Endothelial cell (in vitro differentiated cells): ENCODE measurements around the gene COG7. TPM values are rescaled to one million over a fixed set of nuclear protein-coding genes. Genes with fewer than 3 reads are reported as not detected.
"Not testable (repeated sequence)": the region's sequence is repeated elsewhere in the genome, so short reads cannot be mapped to it uniquely, and the experiment has no call there.

ENCODE experiments used
- DNase-seq: peaks from one replicate; pipeline ENCODE4 v3.0.0; 2021; ENCODE audit warnings: low spot score
- H3K27ac Mint-ChIP-seq: one replicate; pipeline ENCODE4 v1.8.0; 2021; ENCODE audit warnings: mixed read lengths, inconsistent platforms; ENCODE audit not compliant: unreplicated experiment
- H3K27me3 Mint-ChIP-seq: one replicate; pipeline ENCODE4 v1.8.0; 2021; ENCODE audit warnings: mild to moderate bottlenecking, moderate library complexity, mixed read lengths, inconsistent platforms; ENCODE audit not compliant: unreplicated experiment
- H3K36me3 Mint-ChIP-seq: one replicate; pipeline ENCODE4 v1.8.0; 2021; ENCODE audit warnings: mild to moderate bottlenecking, low read depth, mixed read lengths, inconsistent platforms; ENCODE audit not compliant: unreplicated experiment
- H3K4me1 Mint-ChIP-seq: one replicate; pipeline ENCODE4 v1.8.0; 2021; ENCODE audit warnings: mild to moderate bottlenecking, mixed read lengths, inconsistent platforms; ENCODE audit not compliant: unreplicated experiment
- H3K4me3 Mint-ChIP-seq: one replicate; pipeline ENCODE4 v1.8.0; 2021; ENCODE audit warnings: mild to moderate bottlenecking, mixed read lengths, inconsistent platforms; ENCODE audit not compliant: unreplicated experiment
- H3K9me3 Mint-ChIP-seq: one replicate; pipeline ENCODE4 v1.8.0; 2021; ENCODE audit warnings: mixed read lengths, inconsistent platforms; ENCODE audit not compliant: unreplicated experiment
- total RNA-seq: library from RNA; stranded (reverse); fragmentation: NEBNext Ultra II Directional; extraction: Animal tissue kit (Norgen Biotek cat#: 25700); gene quantifications from one replicate; pipeline ENCODE4 v1.2.1, GENCODE V29; 2021; ENCODE audit not compliant: unreplicated experiment
- TF ChIP-seq, protein P1 (sequence below): fragments of 200-600 bp; sonication (generic); IDR thresholded peaks from one replicate; pipeline ENCODE4 v1.5.0; 2021; ENCODE audit warnings: antibody characterized with exemption; ENCODE audit not compliant: unreplicated experiment

Gene COG7
- total RNA-seq, 1 donor from 2014 or later: 10.1 TPM

DNA sequence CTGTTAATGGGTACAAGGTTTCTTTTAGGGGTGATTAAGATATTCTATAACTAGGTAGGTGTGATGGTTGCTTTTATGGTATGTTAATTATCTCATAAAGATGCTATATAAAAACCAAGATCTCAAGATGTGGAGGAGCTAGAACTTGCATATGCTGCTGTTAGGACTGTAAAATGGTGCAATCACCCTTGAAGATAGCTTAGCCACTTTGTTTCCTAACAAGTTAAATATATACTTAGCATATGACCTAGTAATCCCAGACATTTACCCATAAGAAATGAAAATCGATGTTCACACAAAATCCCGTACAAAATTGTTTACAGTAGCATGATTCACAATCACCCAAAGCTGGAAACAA is 32.2 kb upstream of the COG7 start:
- H3K4me1 Mint-ChIP-seq: no peaks in the 10 kb centered on the region
- no peaks in the 10 kb centered on the region for H3K9me3 Mint-ChIP-seq
- H3K4me3 Mint-ChIP-seq: no peak overlapping the region
- peaks cover 36% of the 10 kb centered on the region for H3K36me3 Mint-ChIP-seq
- TF ChIP-seq, protein P1, sequence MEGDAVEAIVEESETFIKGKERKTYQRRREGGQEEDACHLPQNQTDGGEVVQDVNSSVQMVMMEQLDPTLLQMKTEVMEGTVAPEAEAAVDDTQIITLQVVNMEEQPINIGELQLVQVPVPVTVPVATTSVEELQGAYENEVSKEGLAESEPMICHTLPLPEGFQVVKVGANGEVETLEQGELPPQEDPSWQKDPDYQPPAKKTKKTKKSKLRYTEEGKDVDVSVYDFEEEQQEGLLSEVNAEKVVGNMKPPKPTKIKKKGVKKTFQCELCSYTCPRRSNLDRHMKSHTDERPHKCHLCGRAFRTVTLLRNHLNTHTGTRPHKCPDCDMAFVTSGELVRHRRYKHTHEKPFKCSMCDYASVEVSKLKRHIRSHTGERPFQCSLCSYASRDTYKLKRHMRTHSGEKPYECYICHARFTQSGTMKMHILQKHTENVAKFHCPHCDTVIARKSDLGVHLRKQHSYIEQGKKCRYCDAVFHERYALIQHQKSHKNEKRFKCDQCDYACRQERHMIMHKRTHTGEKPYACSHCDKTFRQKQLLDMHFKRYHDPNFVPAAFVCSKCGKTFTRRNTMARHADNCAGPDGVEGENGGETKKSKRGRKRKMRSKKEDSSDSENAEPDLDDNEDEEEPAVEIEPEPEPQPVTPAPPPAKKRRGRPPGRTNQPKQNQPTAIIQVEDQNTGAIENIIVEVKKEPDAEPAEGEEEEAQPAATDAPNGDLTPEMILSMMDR: no peak
- H3K27me3 Mint-ChIP-seq: peaks cover 5% of the 10 kb centered on the region
- no peak overlapping the region for H3K27ac Mint-ChIP-seq
- DNase-seq: no peak

- no peak for DNase-seq
- Mint-ChIP-seq H3K27ac (no peak overlapping the region), H3K4me1 (no peaks in the 10 kb centered on the region), H3K36me3 (peaks cover 37% of the 10 kb centered on the region), H3K9me3 (no peaks in the 10 kb centered on the region), H3K4me3 (no peak overlapping the region), H3K27me3 (peaks cover 5% of the 10 kb centered on the region)
- TF ChIP-seq, protein P1: no peak
Observed at GRCh38 chr16:23484510-23485256, 31.7 kb upstream of the COG7 start.

DNA sequence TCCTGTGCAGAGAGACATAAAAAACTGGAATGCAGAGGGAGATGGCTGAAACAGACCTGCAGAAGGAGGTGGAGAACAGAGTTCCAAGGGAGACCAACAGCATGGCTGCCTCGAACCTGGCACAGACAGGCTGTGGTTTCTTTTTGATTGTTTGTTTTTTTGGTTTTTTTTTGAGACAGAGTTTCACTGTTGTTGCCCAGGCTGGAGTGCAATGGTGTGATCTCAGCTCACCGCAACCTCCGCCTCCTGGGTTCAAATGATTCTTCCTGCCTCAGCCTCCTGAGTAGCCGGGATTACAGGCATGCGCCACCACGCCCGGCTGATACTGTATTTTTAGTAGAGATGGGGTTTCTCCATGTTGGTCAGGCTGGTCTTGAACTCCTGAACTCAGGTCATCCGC is 30.5 kb upstream of the COG7 start:
- not testable (repeated sequence) for H3K4me1 Mint-ChIP-seq, H3K9me3 Mint-ChIP-seq, DNase-seq, H3K27ac Mint-ChIP-seq
- H3K27me3 Mint-ChIP-seq: peaks cover 12% of the 10 kb centered on the region
- H3K4me3 Mint-ChIP-seq: peak overlapping the region; percentile 39
- H3K36me3 Mint-ChIP-seq: peaks cover 49% of the 10 kb centered on the region

DNA sequence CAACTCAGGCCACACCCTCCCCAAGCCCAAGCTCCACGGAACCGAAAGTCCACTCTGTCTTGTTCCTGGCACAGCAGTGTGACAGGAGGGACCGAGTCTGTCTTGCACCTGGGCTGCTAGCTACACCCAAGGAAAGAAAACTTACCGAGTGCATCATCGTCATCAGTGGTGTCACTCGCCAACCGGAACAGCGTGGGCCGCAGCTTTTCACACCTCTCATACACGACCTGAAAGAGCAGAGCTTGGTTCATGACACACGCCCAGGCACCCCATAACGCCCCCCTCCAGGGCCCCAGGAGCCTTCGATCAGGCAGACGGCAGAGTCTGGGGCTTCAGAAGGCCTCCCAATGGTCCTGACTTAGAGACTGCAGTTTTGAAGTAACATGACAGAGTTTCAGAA is 29.8 kb upstream of the COG7 start:
- TF ChIP-seq, protein P1: no peak
- Mint-ChIP-seq H3K27me3 (peaks cover 12% of the 10 kb centered on the region), H3K4me3 (no peak overlapping the region), H3K36me3 (peaks cover 52% of the 10 kb centered on the region), H3K4me1 (no peaks in the 10 kb centered on the region), H3K9me3 (no peaks in the 10 kb centered on the region), H3K27ac (no peak overlapping the region)
- DNase-seq: no peak

- Mint-ChIP-seq H3K9me3 (no peaks in the 10 kb centered on the region), H3K36me3 (peaks cover 41% of the 10 kb centered on the region), H3K4me1 (no peaks in the 10 kb centered on the region), H3K27ac (no peak overlapping the region), H3K4me3 (peak overlapping the region; percentile 42), H3K27me3 (peaks cover 9% of the 10 kb centered on the region)
- TF ChIP-seq, protein P1: no peak
- DNase-seq: no peak
Observed at GRCh38 chr16:23480257-23480656, 27.3 kb upstream of the COG7 start.
